ENCODE results near the gene SLC6A20.

Gene SLC6A20

DNA sequence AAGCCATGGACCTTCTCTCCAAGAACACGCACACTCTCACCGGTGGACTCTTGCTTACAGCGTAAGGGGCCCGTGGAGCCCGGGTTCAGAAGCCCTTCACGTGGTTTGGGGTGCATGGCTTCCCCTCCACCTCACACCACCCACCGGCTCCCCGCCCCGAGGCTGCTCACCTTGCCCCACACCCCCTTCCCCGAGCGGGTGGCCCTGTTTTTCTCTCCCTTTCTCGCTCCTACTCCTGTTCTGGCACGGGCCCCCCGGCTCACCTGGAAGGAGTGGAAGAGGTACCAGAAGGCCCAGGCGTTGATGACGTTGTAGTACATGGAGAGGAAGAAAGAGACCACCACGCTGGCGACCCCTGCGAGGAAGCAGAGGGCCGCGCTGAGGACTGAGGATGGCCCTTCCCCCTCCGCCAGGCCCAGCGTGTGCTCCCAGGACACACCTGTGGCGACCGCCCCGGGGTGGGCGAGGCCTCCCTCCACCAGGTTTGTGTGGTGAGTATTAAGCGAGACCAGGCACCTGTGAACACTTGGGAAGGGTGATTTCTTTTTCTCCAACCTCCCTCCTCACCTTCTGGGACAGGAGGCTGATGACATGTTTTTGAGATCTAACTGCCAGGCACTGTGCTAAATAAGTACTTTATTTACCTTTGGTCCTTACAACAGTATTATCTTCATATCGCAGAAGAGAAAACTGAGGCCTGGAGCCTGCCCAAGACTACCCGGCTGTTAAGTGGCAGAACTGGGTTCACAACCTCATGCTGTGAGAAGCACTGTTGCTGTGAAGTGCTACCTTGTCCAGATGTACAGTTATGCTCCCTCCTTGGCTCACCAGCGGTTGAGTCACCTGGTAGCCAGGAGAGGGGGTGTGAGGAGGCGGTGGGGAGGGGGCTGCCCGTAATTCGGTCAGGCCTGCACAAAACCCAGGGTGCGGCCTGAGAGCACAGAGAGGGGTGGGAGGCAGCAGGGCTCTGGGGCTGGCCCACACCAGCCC, 16.3 kb downstream of the SLC6A20 start:
- no peak for DNase-seq (ENCODE audit: extremely low spot score)
- no peak for TF ChIP-seq BHLHE40 (IDR thresholded peaks at IDR 0.05; ENCODE audit: borderline replicate concordance)
- TF ChIP-seq ZNF384 (IDR thresholded peaks at IDR 0.05) = no peak
- no peak for TF ChIP-seq SP1 (IDR thresholded peaks at IDR 0.05)
- TF ChIP-seq CTBP1 (IDR thresholded peaks at IDR 0.05; ENCODE audit: borderline replicate concordance) = no peak
- no peak for TF ChIP-seq FOXA1 (IDR thresholded peaks at IDR 0.05)
- no peak for TF ChIP-seq FOXM1 (IDR thresholded peaks at IDR 0.05; ENCODE audit: borderline replicate concordance)
- TF ChIP-seq HDGF (IDR thresholded peaks at IDR 0.05; ENCODE audit: borderline replicate concordance) = no peak
- no peak for TF ChIP-seq TARDBP (IDR thresholded peaks at IDR 0.05)
- no peak for TF ChIP-seq L3MBTL2 (conservative IDR thresholded peaks at IDR 0.05)
- TF ChIP-seq ARNT (IDR thresholded peaks at IDR 0.05) = no peak
- no peak for TF ChIP-seq NFRKB (IDR thresholded peaks at IDR 0.05)
- TF ChIP-seq LEF1 (IDR thresholded peaks at IDR 0.05; ENCODE audit: borderline replicate concordance) = no peak
- TF ChIP-seq, protein P1, sequence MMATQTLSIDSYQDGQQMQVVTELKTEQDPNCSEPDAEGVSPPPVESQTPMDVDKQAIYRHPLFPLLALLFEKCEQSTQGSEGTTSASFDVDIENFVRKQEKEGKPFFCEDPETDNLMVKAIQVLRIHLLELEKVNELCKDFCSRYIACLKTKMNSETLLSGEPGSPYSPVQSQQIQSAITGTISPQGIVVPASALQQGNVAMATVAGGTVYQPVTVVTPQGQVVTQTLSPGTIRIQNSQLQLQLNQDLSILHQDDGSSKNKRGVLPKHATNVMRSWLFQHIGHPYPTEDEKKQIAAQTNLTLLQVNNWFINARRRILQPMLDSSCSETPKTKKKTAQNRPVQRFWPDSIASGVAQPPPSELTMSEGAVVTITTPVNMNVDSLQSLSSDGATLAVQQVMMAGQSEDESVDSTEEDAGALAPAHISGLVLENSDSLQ (IDR thresholded peaks at IDR 0.05) = no peak
- no peak for TF ChIP-seq FOXK2 (IDR thresholded peaks at IDR 0.05)
- TF ChIP-seq ELF4 (IDR thresholded peaks at IDR 0.05) = no peak
- POLR2A ChIA-PET = no interaction called here
- CTCF ChIA-PET = interaction anchor here (1.2 kb wide), 1 partner anchor 19 kb away, joined by 3 read pairs; no protein-coding TSS in a partner anchor

GRCh38 chr3:45778761-45779201, 17.6 kb downstream of the SLC6A20 start:
- no peak for DNase-seq (ENCODE audit: extremely low spot score)
- TF ChIP-seq LEF1 (IDR thresholded peaks at IDR 0.05; ENCODE audit: borderline replicate concordance) (no peak), TARDBP (IDR thresholded peaks at IDR 0.05) (no peak)
- ChIA-PET POLR2A (no interaction called here), CTCF (no interaction called here)

DNA sequence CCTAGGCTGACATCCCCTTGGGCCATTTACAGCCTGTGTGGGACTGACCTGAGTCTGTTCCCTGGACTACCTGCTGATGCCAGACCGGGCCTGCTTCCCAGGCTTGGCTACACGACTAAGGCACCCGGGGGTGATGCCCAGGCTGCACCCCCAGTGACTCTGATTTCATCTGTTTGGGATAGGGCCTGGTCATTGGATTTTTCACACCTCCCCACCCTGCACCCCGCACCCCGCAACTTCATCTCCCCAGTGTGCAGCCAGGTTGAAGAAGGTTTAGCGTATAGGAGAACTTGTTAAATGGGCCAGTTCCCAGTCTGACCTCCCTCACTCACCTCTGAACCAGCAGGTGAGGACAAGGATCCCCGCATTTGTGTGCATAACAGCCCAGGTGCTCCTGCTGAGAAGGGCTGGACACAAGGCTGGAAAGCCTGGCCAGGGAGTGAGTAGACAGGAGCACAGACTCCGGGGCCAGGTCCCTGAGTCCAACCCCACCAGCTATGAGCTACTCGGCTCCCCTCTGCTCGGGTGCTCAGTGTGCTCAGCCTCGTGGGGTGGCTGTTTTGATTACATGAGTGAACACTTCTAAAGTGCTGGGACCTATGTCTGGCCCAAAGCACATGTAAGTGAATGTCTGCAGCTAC, 18.5 kb downstream of the SLC6A20 start:
- ChIA-PET CTCF (interaction anchor here (1.0 kb wide), 1 partner anchor 75 kb away, joined by 3 read pairs; no protein-coding TSS in a partner anchor), POLR2A (no interaction called here)
- DNase-seq (ENCODE audit: extremely low spot score) = no peak
- TF ChIP-seq FOXK2 (IDR thresholded peaks at IDR 0.05) = no peak

- POLR2A ChIA-PET = no interaction called here
- TF ChIP-seq ZNF384 (IDR thresholded peaks at IDR 0.05) (no peak), BHLHE40 (IDR thresholded peaks at IDR 0.05; ENCODE audit: borderline replicate concordance) (no peak), ELF4 (IDR thresholded peaks at IDR 0.05) (no peak), CTBP1 (IDR thresholded peaks at IDR 0.05; ENCODE audit: borderline replicate concordance) (no peak), NFRKB (IDR thresholded peaks at IDR 0.05) (no peak), FOXK2 (IDR thresholded peaks at IDR 0.05) (no peak)
- DNase-seq (ENCODE audit: extremely low spot score) = no peak
- CTCF ChIA-PET = interaction anchor here (1.0 kb wide), 1 partner anchor 75 kb away, joined by 3 read pairs; no protein-coding TSS in a partner anchor
These were observed 19.1 kb downstream of the SLC6A20 start for GRCh38 chr3:45777111-45777745.

GRCh38 chr3:45776611-45777010, 19.7 kb downstream of the SLC6A20 start:
- POLR2A ChIA-PET = no interaction called here
- CTCF ChIA-PET = no interaction called here
- DNase-seq (ENCODE audit: extremely low spot score) = no peak
- TF ChIP-seq, protein P1 (IDR thresholded peaks at IDR 0.05) = no peak
- TF ChIP-seq ELF4 (IDR thresholded peaks at IDR 0.05) (no peak), NFRKB (IDR thresholded peaks at IDR 0.05) (no peak), FOXM1 (IDR thresholded peaks at IDR 0.05; ENCODE audit: borderline replicate concordance) (no peak), ARNT (IDR thresholded peaks at IDR 0.05) (no peak), SUZ12 (IDR thresholded peaks at IDR 0.05) (no peak), BHLHE40 (IDR thresholded peaks at IDR 0.05; ENCODE audit: borderline replicate concordance) (no peak), L3MBTL2 (conservative IDR thresholded peaks at IDR 0.05) (no peak), HDGF (IDR thresholded peaks at IDR 0.05; ENCODE audit: borderline replicate concordance) (no peak), ZNF384 (IDR thresholded peaks at IDR 0.05) (no peak), SP1 (IDR thresholded peaks at IDR 0.05) (no peak), FOXK2 (IDR thresholded peaks at IDR 0.05) (no peak), LEF1 (IDR thresholded peaks at IDR 0.05; ENCODE audit: borderline replicate concordance) (no peak), FOXA1 (IDR thresholded peaks at IDR 0.05) (no peak), CTBP1 (IDR thresholded peaks at IDR 0.05; ENCODE audit: borderline replicate concordance) (no peak), TARDBP (IDR thresholded peaks at IDR 0.05) (no peak)

DNA sequence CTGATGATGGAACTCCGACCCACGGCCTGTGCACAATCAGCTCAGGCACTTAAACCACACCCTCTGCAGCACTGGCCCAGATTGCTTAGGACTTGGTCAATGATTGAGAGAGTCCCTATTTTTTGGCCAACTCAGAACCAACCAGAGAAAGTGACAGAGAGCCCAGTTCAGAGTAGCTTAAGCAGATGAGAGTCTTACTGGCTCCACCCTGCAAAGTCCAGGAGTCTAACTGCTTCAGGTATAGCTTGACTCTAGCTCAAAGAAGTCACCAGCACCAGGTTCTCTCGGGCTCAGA, 20.1 kb downstream of the SLC6A20 start:
- no peak for DNase-seq (ENCODE audit: extremely low spot score)
- CTCF ChIA-PET = no interaction called here
- no peak for TF ChIP-seq ARNT (IDR thresholded peaks at IDR 0.05)
- no peak for TF ChIP-seq HDGF (IDR thresholded peaks at IDR 0.05; ENCODE audit: borderline replicate concordance)
- POLR2A ChIA-PET = no interaction called here
